ENCODE results near the gene VWF. TPM values are rescaled to one million over a fixed set of nuclear protein-coding genes. Genes with fewer than 3 reads are reported as not detected.

VWF gene
- total RNA-seq, 1 donor, result 0.72 TPM

DNA sequence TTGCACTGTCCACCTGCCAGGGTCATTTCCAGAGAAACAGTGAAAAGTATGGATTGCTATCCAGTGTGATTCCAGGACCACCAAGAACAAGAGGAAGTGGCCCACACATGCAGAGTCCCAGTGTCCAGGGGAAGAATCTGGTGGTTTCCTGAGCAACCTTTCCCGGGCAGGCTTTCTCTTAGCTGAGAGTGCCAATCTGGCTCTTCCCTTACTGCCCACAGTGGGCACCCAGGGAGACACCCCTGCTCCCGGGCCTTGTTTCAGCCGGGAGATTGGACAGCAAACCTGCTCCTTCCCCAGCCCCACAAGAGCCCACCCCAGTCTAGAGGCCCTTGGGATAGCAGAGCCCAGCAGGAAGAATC, 62.1 kb downstream of the VWF start:
- no peak overlapping the region for H3K4me3 ChIP-seq (ENCODE audit: insufficient read depth, low read length)
- no peaks in the 10 kb centered on the region for H3K79me2 ChIP-seq (ENCODE audit: insufficient read depth, low read length)
- no peaks in the 10 kb centered on the region for H4K20me1 ChIP-seq (ENCODE audit: insufficient read depth, low read length)
- H3K4me1 ChIP-seq (ENCODE audit: insufficient read depth, low read length), result peaks cover 7% of the 10 kb centered on the region
- TF ChIP-seq, protein P1, sequence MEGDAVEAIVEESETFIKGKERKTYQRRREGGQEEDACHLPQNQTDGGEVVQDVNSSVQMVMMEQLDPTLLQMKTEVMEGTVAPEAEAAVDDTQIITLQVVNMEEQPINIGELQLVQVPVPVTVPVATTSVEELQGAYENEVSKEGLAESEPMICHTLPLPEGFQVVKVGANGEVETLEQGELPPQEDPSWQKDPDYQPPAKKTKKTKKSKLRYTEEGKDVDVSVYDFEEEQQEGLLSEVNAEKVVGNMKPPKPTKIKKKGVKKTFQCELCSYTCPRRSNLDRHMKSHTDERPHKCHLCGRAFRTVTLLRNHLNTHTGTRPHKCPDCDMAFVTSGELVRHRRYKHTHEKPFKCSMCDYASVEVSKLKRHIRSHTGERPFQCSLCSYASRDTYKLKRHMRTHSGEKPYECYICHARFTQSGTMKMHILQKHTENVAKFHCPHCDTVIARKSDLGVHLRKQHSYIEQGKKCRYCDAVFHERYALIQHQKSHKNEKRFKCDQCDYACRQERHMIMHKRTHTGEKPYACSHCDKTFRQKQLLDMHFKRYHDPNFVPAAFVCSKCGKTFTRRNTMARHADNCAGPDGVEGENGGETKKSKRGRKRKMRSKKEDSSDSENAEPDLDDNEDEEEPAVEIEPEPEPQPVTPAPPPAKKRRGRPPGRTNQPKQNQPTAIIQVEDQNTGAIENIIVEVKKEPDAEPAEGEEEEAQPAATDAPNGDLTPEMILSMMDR (IDR thresholded peaks at IDR 0.05; ENCODE audit: extremely low read depth, low read depth, low read length), result no peak
- H3K27me3 ChIP-seq (ENCODE audit: insufficient read depth, low read length), result no peaks in the 10 kb centered on the region
- H3K9me3 ChIP-seq (ENCODE audit: low read depth, low read length), result no peaks in the 10 kb centered on the region
- H3K27ac ChIP-seq (ENCODE audit: low read depth, low read length), result no peak overlapping the region
- H2AFZ ChIP-seq (ENCODE audit: low read length), result no peak overlapping the region
- no peaks in the 10 kb centered on the region for H3K36me3 ChIP-seq (ENCODE audit: insufficient read depth, low read length)
- no peak overlapping the region for H3K4me2 ChIP-seq (ENCODE audit: insufficient read depth, low read length)
- peak; percentile 58 for DNase-seq (ENCODE audit: insufficient read length, low spot score, missing footprints)

DNA sequence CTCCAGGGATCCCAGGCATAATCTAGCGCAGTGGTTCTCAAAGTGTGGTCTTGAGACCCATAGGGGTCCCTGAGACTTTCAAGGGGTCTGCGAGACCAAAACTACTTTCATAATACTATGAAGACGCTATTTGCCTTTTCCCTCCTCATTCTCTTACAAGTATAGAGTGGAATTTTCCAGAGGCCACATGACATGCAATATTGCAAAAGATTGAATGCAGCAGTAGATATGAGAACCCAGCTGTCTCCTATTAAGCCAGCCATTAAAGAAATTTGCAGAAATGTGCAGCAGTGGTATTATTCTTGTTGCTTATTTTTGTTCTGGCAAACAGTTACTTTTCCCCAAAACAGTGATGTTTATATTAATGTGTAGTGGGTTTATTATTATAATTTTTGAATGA, 62.8 kb downstream of the VWF start:
- peaks cover 7% of the 10 kb centered on the region for H3K4me1 ChIP-seq (ENCODE audit: insufficient read depth, low read length)
- H3K4me2 ChIP-seq (ENCODE audit: insufficient read depth, low read length), result no peak overlapping the region
- TF ChIP-seq, protein P1 (IDR thresholded peaks at IDR 0.05; ENCODE audit: extremely low read depth, low read depth, low read length), result no peak
- no peaks in the 10 kb centered on the region for H3K9me3 ChIP-seq (ENCODE audit: low read depth, low read length)
- no peaks in the 10 kb centered on the region for H3K27me3 ChIP-seq (ENCODE audit: insufficient read depth, low read length)
- H4K20me1 ChIP-seq (ENCODE audit: insufficient read depth, low read length), result no peaks in the 10 kb centered on the region
- H3K4me3 ChIP-seq (ENCODE audit: insufficient read depth, low read length), result no peak overlapping the region
- DNase-seq (ENCODE audit: insufficient read length, low spot score, missing footprints), result peak; percentile 18
- no peaks in the 10 kb centered on the region for H3K36me3 ChIP-seq (ENCODE audit: insufficient read depth, low read length)
- H3K27ac ChIP-seq (ENCODE audit: low read depth, low read length), result no peak overlapping the region
- H3K79me2 ChIP-seq (ENCODE audit: insufficient read depth, low read length), result no peaks in the 10 kb centered on the region
- no peak overlapping the region for H2AFZ ChIP-seq (ENCODE audit: low read length)

DNA sequence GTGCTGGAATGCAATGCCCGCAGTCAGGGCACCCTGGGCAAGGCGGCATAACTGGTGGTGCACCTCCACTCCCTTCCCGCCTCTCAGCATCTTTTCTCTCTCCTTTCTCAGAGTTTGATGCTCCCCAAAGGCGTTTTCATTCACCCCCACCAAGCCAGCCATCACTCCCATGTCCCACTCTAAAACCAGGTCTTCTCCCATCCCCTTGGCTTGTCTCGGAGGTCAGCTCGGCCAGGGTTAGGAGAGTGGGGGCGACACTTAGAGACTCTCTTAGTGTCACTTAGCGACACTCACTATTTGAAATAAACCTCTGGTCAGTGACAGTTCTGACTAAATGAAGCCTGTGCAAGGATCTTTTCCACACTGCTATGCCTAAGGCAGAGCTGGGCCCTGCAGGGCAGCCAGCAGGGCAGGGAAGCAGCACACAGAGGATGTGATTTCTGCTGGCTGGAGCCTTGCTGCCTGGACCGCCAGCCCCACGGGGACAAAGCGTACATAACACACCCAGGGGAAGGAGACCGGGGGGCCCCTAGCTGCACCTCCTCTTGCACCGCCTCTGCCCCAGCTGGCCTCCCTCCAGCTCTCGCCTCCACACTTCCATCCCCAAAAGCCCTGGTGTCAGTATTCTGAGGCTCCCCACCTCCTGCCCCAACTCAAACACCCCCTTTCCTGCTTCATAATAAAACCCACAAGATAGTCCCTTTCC, 64.5 kb downstream of the VWF start:
- Histone ChIP-seq H3K4me1 (ENCODE audit: insufficient read depth, low read length) (peaks cover 3% of the 10 kb centered on the region), H3K27me3 (ENCODE audit: insufficient read depth, low read length) (peaks cover 4% of the 10 kb centered on the region), H4K20me1 (ENCODE audit: insufficient read depth, low read length) (no peaks in the 10 kb centered on the region), H3K27ac (ENCODE audit: low read depth, low read length) (no peak overlapping the region), H3K4me2 (ENCODE audit: insufficient read depth, low read length) (no peak overlapping the region), H2AFZ (ENCODE audit: low read length) (no peak overlapping the region), H3K79me2 (ENCODE audit: insufficient read depth, low read length) (no peaks in the 10 kb centered on the region), H3K36me3 (ENCODE audit: insufficient read depth, low read length) (no peaks in the 10 kb centered on the region), H3K4me3 (ENCODE audit: insufficient read depth, low read length) (no peak overlapping the region), H3K9me3 (ENCODE audit: low read depth, low read length) (no peaks in the 10 kb centered on the region)
- peak; percentile 66 for DNase-seq (ENCODE audit: insufficient read length, low spot score, missing footprints)
- TF ChIP-seq, protein P1 (IDR thresholded peaks at IDR 0.05; ENCODE audit: extremely low read depth, low read depth, low read length), result no peak

DNA sequence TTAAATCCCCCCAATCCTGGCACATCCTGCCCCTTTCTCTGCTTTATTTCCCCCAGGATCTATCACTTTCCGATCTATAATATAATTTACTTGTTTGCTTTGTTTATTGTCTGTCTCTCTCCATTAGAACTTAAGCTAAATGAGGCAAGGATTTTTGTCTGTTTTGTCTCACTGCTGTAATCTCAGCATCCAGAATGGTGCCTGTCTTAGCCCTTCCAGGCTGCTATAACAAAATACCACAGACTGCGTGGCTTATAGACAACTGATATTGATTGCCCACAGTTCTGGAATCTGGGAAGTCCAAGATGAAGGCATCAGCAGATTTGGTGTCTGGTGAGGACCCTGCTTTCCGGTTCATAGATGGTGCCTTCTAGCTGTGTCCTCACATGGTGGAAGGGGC, 65.2 kb downstream of the VWF start:
- no peaks in the 10 kb centered on the region for H3K36me3 ChIP-seq (ENCODE audit: insufficient read depth, low read length)
- H3K9me3 ChIP-seq (ENCODE audit: low read depth, low read length), result no peaks in the 10 kb centered on the region
- no peaks in the 10 kb centered on the region for H4K20me1 ChIP-seq (ENCODE audit: insufficient read depth, low read length)
- H3K4me2 ChIP-seq (ENCODE audit: insufficient read depth, low read length), result no peak overlapping the region
- TF ChIP-seq, protein P1 (IDR thresholded peaks at IDR 0.05; ENCODE audit: extremely low read depth, low read depth, low read length), result no peak
- no peaks in the 10 kb centered on the region for H3K79me2 ChIP-seq (ENCODE audit: insufficient read depth, low read length)
- H2AFZ ChIP-seq (ENCODE audit: low read length), result no peak overlapping the region
- peaks cover 3% of the 10 kb centered on the region for H3K4me1 ChIP-seq (ENCODE audit: insufficient read depth, low read length)
- no peak overlapping the region for H3K27ac ChIP-seq (ENCODE audit: low read depth, low read length)
- H3K4me3 ChIP-seq (ENCODE audit: insufficient read depth, low read length), result no peak overlapping the region
- peak; percentile 26 for DNase-seq (ENCODE audit: insufficient read length, low spot score, missing footprints)
- peaks cover 4% of the 10 kb centered on the region for H3K27me3 ChIP-seq (ENCODE audit: insufficient read depth, low read length)

Data from osteoblast (primary cell).